ENCODE data around the gene BRIP1.

- TF ChIP-seq CTCF (IDR thresholded peaks at IDR 0.05): no peak
- no peak for TF ChIP-seq ZFX (IDR thresholded peaks at IDR 0.05; ENCODE audit: borderline replicate concordance)
Observed at GRCh38 chr17:61713035-61713434, 150.3 kb downstream of the BRIP1 start.
